Transverse colon (tissue), 4 donors: ENCODE data around the gene AFTPH. TPM values are rescaled to one million over a fixed set of nuclear protein-coding genes. Genes with fewer than 3 reads are reported as not detected.

ENCODE experiments used
- DNase-seq: peaks from one replicate; pipeline ENCODE4 v3.0.0-alpha.2; 2019
- H3K27ac ChIP-seq, 4 donors: fragments of 200-600 bp; sonication (generic); 2 replicates each; pipeline ENCODE4 v1.5.1; 2016 to 2018; ENCODE audit warnings: inconsistent platforms in 4 of 4
- H3K27me3 ChIP-seq: fragments of 200-600 bp; sonication (generic); 2 replicates; pipeline ENCODE4 v1.5.1; 2017; ENCODE audit warnings: inconsistent platforms
- H3K36me3 ChIP-seq, 4 donors: fragments of 200-600 bp; sonication (generic); 2 replicates each; pipeline ENCODE4 v1.5.1; 2017 to 2019; ENCODE audit warnings: inconsistent platforms in 4 of 4
- H3K4me1 ChIP-seq, 4 donors: fragments of 200-600 bp; sonication (generic); 2 replicates each; pipeline ENCODE4 v1.5.1; 2017 to 2020; ENCODE audit warnings: inconsistent platforms in 4 of 4
- H3K4me3 ChIP-seq, 4 donors: fragments of 200-600 bp; sonication (generic); 1 replicate in 1 of 4; 2 replicates in 3 of 4; pipeline versions ENCODE4 v1.5.1 to v1.6.1; 2017 to 2019; ENCODE audit warnings: inconsistent platforms in 4 of 4
- H3K9me3 ChIP-seq, 2 donors: fragments of 200-600 bp; sonication (generic); 2 replicates each; pipeline ENCODE4 v1.5.1; 2017 to 2019; ENCODE audit warnings: inconsistent platforms in 2 of 2
- EP300 ChIP-seq: sonication (generic); formaldehyde crosslinking; IDR thresholded peaks from one replicate; pipeline ENCODE4 v1.6.1; 2017; ENCODE audit warnings: antibody characterized with exemption, low read depth
- POLR2A ChIP-seq: fragments of 450-650 bp; IDR thresholded peaks from one replicate; pipeline ENCODE4 v1.6.1; 2016; ENCODE audit warnings: antibody characterized with exemption, mild to moderate bottlenecking, moderate library complexity
- POLR2AphosphoS5 ChIP-seq, 3 donors: sonication (generic); formaldehyde crosslinking; IDR thresholded peaks; one replicate each; pipeline ENCODE4 v1.6.1; 2016; ENCODE audit warnings: antibody characterized with exemption in 3 of 3
- whole genome bisulfite sequencing, 2 donors: methylation state at CpG; one replicate each; pipeline ENCODE4 v1.1.5; 2018; ENCODE audit warnings: low coverage in 1 of 2; 5-methylcytosine and 5-hydroxymethylcytosine counted together
- in situ Hi-C, 4 donors: fragments of 200-750 bp; cut with MboI; loops; one replicate each; pipeline versions ENCODE4 v1.15.0 to v1.15.1; 2017; ENCODE audit warnings: low sequenced_read_pairs in 3 of 4, low pct_ligation_motif_present in 1 of 4, low pct_unique_long_range_greater_than_20kb in 1 of 4
- intact Hi-C: fragments of 100-400 bp; cut with DNase I; formaldehyde crosslinking; loops from one replicate; pipeline ENCODE4 v1.15.1; 2023; ENCODE audit warnings: low total_unique reads
- total RNA-seq, 4 donors: library from RNA; depleted of rRNA; stranded (reverse); fragments of >200 nt; gene quantifications; one replicate each; pipeline ENCODE4 v1.1.0, GENCODE V29; 2016
- TF ChIP-seq, protein P1 (sequence below), 5 experiments: fragments of 200-600 bp in 3 of 5; fragments of 450-650 bp in 2 of 5; sonication (generic) in 3 of 5; IDR thresholded peaks; 1 replicate in 2 of 5; 2 replicates in 3 of 5; pipeline ENCODE4 v1.5.1; 2016 to 2017; ENCODE audit warnings: antibody characterized with exemption in 5 of 5, inconsistent platforms in 3 of 5, mild to moderate bottlenecking in 2 of 5, moderate library complexity in 1 of 5

Gene AFTPH
- total RNA-seq, 4 donors from 2014 or later, result 42.3 to 123 (median 70.2) TPM

DNA sequence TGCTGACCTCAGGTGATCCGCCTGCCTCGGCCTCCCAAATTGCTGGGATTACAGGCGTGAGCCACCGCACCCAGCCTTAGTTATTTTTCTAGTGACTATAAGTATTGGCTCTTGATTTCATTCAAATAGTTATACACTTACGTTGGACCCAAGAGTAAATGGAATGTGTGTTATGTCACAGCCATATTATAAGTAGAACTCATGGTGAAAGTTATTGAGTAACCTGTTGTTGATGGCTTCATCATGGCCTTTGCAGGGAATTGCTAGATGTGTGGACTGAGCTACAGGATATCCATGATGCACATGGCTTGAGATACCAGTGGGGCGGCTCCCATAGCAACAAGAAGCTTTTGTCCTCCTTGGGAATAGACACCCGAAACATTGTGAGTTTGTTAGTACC is 44.7 kb downstream of the AFTPH start:
- no peak overlapping the region for H3K27ac ChIP-seq
- WGBS, 2 donors, result 97 to 100% methylated on average over 1 to 7 of the region's 7 CpGs
- TF ChIP-seq, protein P1, sequence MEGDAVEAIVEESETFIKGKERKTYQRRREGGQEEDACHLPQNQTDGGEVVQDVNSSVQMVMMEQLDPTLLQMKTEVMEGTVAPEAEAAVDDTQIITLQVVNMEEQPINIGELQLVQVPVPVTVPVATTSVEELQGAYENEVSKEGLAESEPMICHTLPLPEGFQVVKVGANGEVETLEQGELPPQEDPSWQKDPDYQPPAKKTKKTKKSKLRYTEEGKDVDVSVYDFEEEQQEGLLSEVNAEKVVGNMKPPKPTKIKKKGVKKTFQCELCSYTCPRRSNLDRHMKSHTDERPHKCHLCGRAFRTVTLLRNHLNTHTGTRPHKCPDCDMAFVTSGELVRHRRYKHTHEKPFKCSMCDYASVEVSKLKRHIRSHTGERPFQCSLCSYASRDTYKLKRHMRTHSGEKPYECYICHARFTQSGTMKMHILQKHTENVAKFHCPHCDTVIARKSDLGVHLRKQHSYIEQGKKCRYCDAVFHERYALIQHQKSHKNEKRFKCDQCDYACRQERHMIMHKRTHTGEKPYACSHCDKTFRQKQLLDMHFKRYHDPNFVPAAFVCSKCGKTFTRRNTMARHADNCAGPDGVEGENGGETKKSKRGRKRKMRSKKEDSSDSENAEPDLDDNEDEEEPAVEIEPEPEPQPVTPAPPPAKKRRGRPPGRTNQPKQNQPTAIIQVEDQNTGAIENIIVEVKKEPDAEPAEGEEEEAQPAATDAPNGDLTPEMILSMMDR (IDR thresholded peaks at IDR 0.05), result no peak
- TF ChIP-seq POLR2AphosphoS5 (IDR thresholded peaks at IDR 0.05) (no peak), EP300 (no peak), POLR2A (no peak)
- no peaks in the 10 kb centered on the region for H3K27me3 ChIP-seq
- H3K4me1 ChIP-seq, result peaks cover 0 to 4% (median 2%) of the 10 kb centered on the region in 4 donors
- H3K4me3 ChIP-seq, result no peak overlapping the region
- intact Hi-C loops, result no loop called here
- no peak for DNase-seq
- in situ Hi-C loops, result loop anchor here in 2 of 4 donors (10.0 to 25.0 kb wide), 2 partner anchors 54 to 532 kb away; no protein-coding TSS in a partner anchor
- H3K36me3 ChIP-seq, result peaks cover 0 to 39% (median 8%) of the 10 kb centered on the region in 4 donors
- H3K9me3 ChIP-seq, result no peaks in the 10 kb centered on the region

DNA sequence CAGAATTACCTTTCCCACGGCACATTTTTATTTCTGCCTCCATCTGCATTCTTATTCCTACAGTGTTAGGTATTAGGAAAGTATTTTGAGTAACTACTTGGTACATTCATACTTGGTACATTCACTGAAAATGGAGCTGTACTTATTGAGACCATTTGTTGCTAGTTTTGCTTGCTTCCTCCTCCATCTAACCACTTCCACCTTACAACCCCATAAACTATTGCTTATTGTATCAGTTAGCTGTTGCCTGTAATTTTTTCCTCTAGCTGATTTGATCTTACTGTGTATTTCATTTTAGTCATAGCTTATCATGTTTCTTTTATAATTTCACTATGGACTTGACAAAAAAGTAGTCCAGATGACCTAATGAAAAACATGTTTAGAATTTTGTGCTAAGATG is 50.7 kb downstream of the AFTPH start:
- Histone ChIP-seq H3K27me3 (no peaks in the 10 kb centered on the region), H3K27ac (no peak overlapping the region), H3K9me3 (no peaks in the 10 kb centered on the region), H3K4me1 (no peaks in the 10 kb centered on the region), H3K36me3 (peaks cover 0 to 41% (median 15%) of the 10 kb centered on the region in 4 donors), H3K4me3 (no peak overlapping the region)
- in situ Hi-C loops (loop anchor here in 1 of 4 donors (25.0 kb wide), 1 partner anchor 538 kb away; no protein-coding TSS in a partner anchor), intact Hi-C loops (no loop called here)
- 71 to 73% methylated on average over 1 of the region's 1 CpG for WGBS, 2 donors
- TF ChIP-seq EP300 (no peak), POLR2A (no peak), POLR2AphosphoS5 (IDR thresholded peaks at IDR 0.05) (no peak)
- TF ChIP-seq, protein P1 (IDR thresholded peaks at IDR 0.05), result no peak
- no peak for DNase-seq

DNA sequence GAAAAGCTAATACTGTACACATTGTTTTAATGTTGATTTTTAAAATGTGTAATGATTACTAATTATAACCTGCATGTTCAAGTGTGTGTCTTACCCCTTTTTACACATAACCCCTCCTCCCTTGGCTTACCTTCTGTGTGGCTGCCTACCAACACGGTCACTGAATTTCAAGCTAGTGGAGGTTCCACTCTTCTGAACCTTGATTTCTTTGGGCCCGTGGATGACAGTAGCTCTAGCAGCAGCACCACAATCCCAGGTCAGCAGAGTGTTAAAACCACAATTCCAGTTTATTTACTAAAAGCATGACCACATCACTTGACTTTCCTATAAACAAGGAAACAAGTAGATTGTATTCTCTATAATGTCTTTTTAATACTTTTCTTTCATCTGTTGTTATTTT is 56.9 kb downstream of the AFTPH start:
- no peaks in the 10 kb centered on the region for H3K27me3 ChIP-seq
- intact Hi-C loops (no loop called here), in situ Hi-C loops (no loop called here)
- TF ChIP-seq, protein P1 (IDR thresholded peaks at IDR 0.05), result no peak
- TF ChIP-seq POLR2AphosphoS5 (IDR thresholded peaks at IDR 0.05), result no peak
- 78 to 89% methylated on average over 2 of the region's 2 CpGs for WGBS, 2 donors
- H3K9me3 ChIP-seq, result no peaks in the 10 kb centered on the region
- peaks cover 0 to 38% (median 10%) of the 10 kb centered on the region in 4 donors for H3K36me3 ChIP-seq
- no peaks in the 10 kb centered on the region for H3K4me1 ChIP-seq
- H3K27ac ChIP-seq, result no peak overlapping the region
- DNase-seq, result no peak
- H3K4me3 ChIP-seq, result no peak overlapping the region

DNA sequence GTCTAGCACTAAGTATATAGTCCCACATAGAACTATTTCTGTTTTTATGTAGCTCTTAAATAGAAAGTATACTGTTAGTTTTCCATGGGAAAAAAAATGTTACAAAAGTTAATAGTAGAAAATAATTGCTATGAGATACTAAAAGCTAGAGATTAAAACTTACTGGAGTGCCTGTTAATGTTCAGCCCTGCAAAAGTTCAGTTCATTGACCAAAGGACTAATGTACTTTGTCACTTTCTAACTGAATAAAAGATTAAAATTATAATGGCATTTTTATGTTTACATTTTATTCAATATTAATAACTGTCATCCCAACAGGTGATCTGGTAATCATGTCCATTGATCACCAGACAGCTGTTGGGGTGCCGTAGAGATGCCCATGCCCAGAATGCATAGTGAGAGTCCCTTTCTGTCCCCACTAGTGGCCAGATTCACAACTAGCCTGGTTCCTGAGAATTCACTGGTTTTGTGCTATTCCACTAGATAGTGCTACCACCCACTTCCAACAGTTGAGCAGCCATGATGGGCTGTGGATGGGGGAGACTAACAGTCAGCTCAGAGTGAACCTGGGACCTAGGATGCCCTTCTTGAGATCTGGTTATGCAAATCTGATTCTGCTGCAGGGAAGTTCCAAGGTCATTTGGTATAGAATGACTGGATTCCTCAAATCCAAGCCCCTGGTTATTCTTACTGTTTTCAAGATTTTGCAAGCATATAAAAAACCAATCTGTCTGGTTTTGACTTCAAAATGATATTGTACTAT is 57.8 kb downstream of the AFTPH start:
- 94 to 100% methylated on average over 1 of the region's 1 CpG for WGBS, 2 donors
- Histone ChIP-seq H3K27ac (no peak overlapping the region), H3K36me3 (peaks cover 0 to 30% (median 6%) of the 10 kb centered on the region in 4 donors), H3K9me3 (no peaks in the 10 kb centered on the region), H3K4me1 (peaks cover 0 to 4% (median 0%) of the 10 kb centered on the region in 4 donors), H3K4me3 (no peak overlapping the region), H3K27me3 (no peaks in the 10 kb centered on the region)
- DNase-seq, result no peak
- TF ChIP-seq POLR2A, result no peak
- no peak for TF ChIP-seq POLR2AphosphoS5 (IDR thresholded peaks at IDR 0.05)
- no peak for TF ChIP-seq EP300
- TF ChIP-seq, protein P1 (IDR thresholded peaks at IDR 0.05), result no peak
- intact Hi-C loops (no loop called here), in situ Hi-C loops (no loop called here)
